Lung microvascular endothelial cell (primary cell): Measurements from ENCODE around the gene CHRM4. TPM values are rescaled to one million over a fixed set of nuclear protein-coding genes. Genes with fewer than 3 reads are reported as not detected.

ENCODE experiments used
- DNase-seq, 2 donors: peaks; one replicate each; pipeline versions ENCODE4 v3.0.0 to v3.0.0-alpha.2; 2010; ENCODE audit warnings: low read depth in 2 of 2
- total RNA-seq: library from RNA; depleted of rRNA; stranded (reverse); fragments of >200 nt; gene quantifications from 2 replicates; pipeline ENCODE4 v1.2.1, GENCODE V29; 2014

The CHRM4 gene
- under 0.01 TPM in 1 of 2 replicates, not detected in the other for total RNA-seq

GRCh38 chr11:46391578-46392420 lies at the start of gene CHRM4:
CHRM4 (minus strand) TSS chr11:46391776; CDS start chr11:46386557, 5,219 bp downstream.
- peak; percentile 51 to 70 for DNase-seq

- DNase-seq, result no peak
Observed at GRCh38 chr11:46438211-46438610, 46.6 kb upstream of the CHRM4 start.

- DNase-seq, result peak in 1 of 2 donors; percentile 30
Observed at GRCh38 chr11:46437122-46437689, 45.6 kb upstream of the CHRM4 start.

GRCh38 chr11:46436113-46436512 lies 44.5 kb upstream of the CHRM4 start:
- no peak for DNase-seq

- peak; percentile 23 to 51 for DNase-seq
Observed at GRCh38 chr11:46435679-46436078, 44.1 kb upstream of the CHRM4 start.

- DNase-seq, result no peak
Observed at GRCh38 chr11:46431211-46431610, 39.6 kb upstream of the CHRM4 start.

GRCh38 chr11:46429717-46430116 lies 38.1 kb upstream of the CHRM4 start:
- no peak for DNase-seq

- no peak for DNase-seq
Observed at GRCh38 chr11:46427364-46427763, 35.8 kb upstream of the CHRM4 start.

- DNase-seq, result no peak
Observed at GRCh38 chr11:46426233-46426991, 34.8 kb upstream of the CHRM4 start.

- no peak for DNase-seq
Observed at GRCh38 chr11:46422588-46422987, 31.0 kb upstream of the CHRM4 start.

GRCh38 chr11:46421257-46421880 lies 29.8 kb upstream of the CHRM4 start:
- DNase-seq, result no peak

GRCh38 chr11:46420513-46420912 lies 28.9 kb upstream of the CHRM4 start:
- no peak for DNase-seq

- DNase-seq, result no peak
Observed at GRCh38 chr11:46418751-46419150, 27.2 kb upstream of the CHRM4 start.

GRCh38 chr11:46417711-46418110 lies 26.1 kb upstream of the CHRM4 start:
- no peak for DNase-seq

GRCh38 chr11:46414879-46415278 lies 23.3 kb upstream of the CHRM4 start:
- no peak for DNase-seq

- no peak for DNase-seq
Observed at GRCh38 chr11:46414466-46414796, 22.9 kb upstream of the CHRM4 start.

GRCh38 chr11:46413760-46414465 lies 22.3 kb upstream of the CHRM4 start:
- no peak for DNase-seq

- peak in 1 of 2 donors; percentile 27 for DNase-seq
Observed at GRCh38 chr11:46410021-46410420, 18.4 kb upstream of the CHRM4 start.

GRCh38 chr11:46408407-46408986 lies 16.9 kb upstream of the CHRM4 start:
- no peak for DNase-seq

- DNase-seq, result no peak
Observed at GRCh38 chr11:46407635-46408034, 16.1 kb upstream of the CHRM4 start.

- no peak for DNase-seq
Observed at GRCh38 chr11:46404476-46405017, 13.0 kb upstream of the CHRM4 start.
